ENCODE results near the gene PERCC1. TPM values are rescaled to one million over a fixed set of nuclear protein-coding genes. Genes with fewer than 3 reads are reported as not detected.

PERCC1 gene
- total and polyA plus RNA-seq, 7 experiments from 2014 or later = 0.77 to 3.4 (median 1.7) TPM; not detected in 3

DNA sequence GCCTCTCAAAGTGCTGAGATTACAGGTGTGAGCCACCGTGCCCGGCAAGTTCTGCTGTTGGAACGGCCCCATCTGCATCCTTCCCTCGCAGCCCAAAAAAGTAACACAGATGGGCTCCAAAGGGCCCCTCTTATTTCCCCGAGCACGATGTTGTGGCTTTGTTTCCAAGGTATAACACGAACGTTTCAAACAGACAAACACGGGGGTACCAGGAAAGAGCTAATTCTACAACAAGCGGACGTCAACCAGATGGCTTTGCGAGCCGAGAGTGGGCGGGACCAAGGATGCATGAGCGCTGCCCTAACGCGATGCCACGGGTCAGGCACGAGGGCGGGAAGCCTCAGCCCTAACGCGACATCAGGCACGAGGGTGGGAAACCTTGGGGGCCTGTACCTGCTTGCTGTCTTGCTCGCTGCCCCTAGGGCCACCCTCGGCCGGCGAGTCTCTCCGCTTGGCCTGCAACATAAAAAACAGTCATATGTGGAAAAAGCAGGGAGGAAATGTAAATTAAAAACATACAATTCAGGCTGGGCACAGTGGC is 40.6 kb upstream of the PERCC1 start:
- Mint-ChIP-seq H3K9me3 (peaks cover 0 to 2% (median 0%) of the 10 kb centered on the region in 11 donors), H3K27me3 (no peaks in the 10 kb centered on the region), H3K4me1 (peaks cover 0 to 4% (median 0%) of the 10 kb centered on the region in 7 donors), H3K4me3 (no peak overlapping the region), H3K36me3 (peaks cover 0 to 17% (median 0%) of the 10 kb centered on the region in 5 donors), H3K27ac (no peak overlapping the region)
- intact Hi-C loops (cut with micrococcal nuclease) = no loop called here
- Histone ChIP-seq H3K9me3 (ENCODE audit: control insufficient read depth in 2 of 3, low read length in 3 of 3) (no peaks in the 10 kb centered on the region), H3K4me1 (ENCODE audit: control insufficient read depth in 2 of 2, insufficient read depth in 2 of 2, low read length in 2 of 2) (no peaks in the 10 kb centered on the region), H3K27me3 (ENCODE audit: control insufficient read depth in 2 of 2, insufficient read depth in 2 of 2, low read length in 2 of 2) (no peaks in the 10 kb centered on the region), H3K4me3 (ENCODE audit: low read length) (no peak overlapping the region), H3K36me3 (ENCODE audit: control insufficient read depth in 2 of 3, insufficient read depth in 3 of 3, low read length in 3 of 3) (peaks cover 0 to 79% (median 4%) of the 10 kb centered on the region in 3 experiments), H3K27ac (ENCODE audit: low read depth, low read length) (no peak overlapping the region)
- CTCF ChIA-PET = no interaction called here
- no peak for ATAC-seq
- no peak for DNase-seq
- POLR2A ChIA-PET = no interaction called here

DNA sequence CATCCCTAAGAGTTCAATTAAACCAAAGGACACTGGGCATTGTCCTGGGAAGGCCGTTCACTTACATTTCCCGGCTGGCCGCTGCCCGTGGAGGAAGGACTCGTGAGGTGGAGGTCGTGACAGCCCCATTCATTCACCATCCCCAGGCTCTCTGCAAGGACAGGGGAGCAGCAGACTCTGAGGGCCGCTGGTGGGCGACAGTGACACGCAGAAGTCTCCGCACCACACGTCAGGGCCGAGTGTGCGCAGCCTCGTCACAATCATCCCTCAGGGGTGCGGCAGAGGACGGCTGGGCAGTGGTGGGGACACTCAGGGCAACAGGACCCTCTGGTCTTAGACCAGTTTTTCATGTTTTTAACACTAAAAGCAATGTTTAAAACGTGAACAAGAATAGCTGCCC is 38.1 kb upstream of the PERCC1 start:
- DNase-seq (no peak), ATAC-seq (no peak)
- no peak overlapping the region for H3K4me3 ChIP-seq (ENCODE audit: low read length)
- Mint-ChIP-seq H3K4me3 (no peak overlapping the region), H3K36me3 (peaks cover 0 to 20% (median 0%) of the 10 kb centered on the region in 5 donors), H3K27me3 (no peaks in the 10 kb centered on the region), H3K27ac (no peak overlapping the region), H3K4me1 (peaks cover 0 to 4% (median 0%) of the 10 kb centered on the region in 7 donors), H3K9me3 (peaks cover 0 to 4% (median 0%) of the 10 kb centered on the region in 11 donors)
- intact Hi-C loops (cut with micrococcal nuclease) = no loop called here
- H3K27ac ChIP-seq (ENCODE audit: low read depth, low read length) = no peak overlapping the region
- H3K27me3 ChIP-seq (ENCODE audit: control insufficient read depth in 2 of 2, insufficient read depth in 2 of 2, low read length in 2 of 2) = no peaks in the 10 kb centered on the region
- H3K36me3 ChIP-seq (ENCODE audit: control insufficient read depth in 2 of 3, insufficient read depth in 3 of 3, low read length in 3 of 3) = peaks cover 0 to 76% (median 4%) of the 10 kb centered on the region in 3 experiments
- ChIA-PET POLR2A (interaction anchor here (0.8 kb wide), 1 partner anchor 710 kb away, joined by 9 read pairs; no protein-coding TSS in a partner anchor), CTCF (no interaction called here)
- H3K4me1 ChIP-seq (ENCODE audit: control insufficient read depth in 2 of 2, insufficient read depth in 2 of 2, low read length in 2 of 2) = no peaks in the 10 kb centered on the region
- H3K9me3 ChIP-seq (ENCODE audit: control insufficient read depth in 2 of 3, low read length in 3 of 3) = no peaks in the 10 kb centered on the region

DNA sequence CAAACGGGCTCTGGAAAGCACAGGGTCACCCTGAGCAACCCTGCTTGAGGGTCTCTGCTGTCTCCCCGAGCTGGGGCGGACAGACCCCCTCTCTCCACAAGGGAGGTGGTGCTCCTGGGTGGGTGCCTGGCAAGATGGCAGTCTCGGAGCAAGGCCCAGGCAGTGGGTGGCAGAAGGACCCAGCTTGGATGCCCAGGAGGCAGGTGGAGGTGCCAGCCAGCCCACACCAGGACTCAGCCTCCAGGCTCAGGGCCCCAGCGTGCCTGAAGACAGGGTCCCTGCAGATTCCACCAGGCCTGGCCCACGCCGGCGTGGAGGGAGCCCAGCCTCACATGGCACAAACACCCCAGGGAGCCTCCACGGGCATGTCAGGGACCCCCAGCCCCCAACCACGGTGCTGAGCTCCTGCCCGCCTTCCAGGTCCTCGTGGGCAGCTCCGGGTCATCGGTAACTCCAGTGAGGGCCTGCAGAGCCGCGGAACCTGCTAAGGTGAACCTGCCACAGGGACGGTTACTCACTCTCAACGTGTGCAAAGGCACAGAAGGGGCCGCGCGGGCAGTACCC is 37.2 kb upstream of the PERCC1 start:
- Mint-ChIP-seq H3K27me3 (no peaks in the 10 kb centered on the region), H3K4me3 (no peak overlapping the region), H3K36me3 (peaks cover 0 to 25% (median 4%) of the 10 kb centered on the region in 5 donors), H3K27ac (no peak overlapping the region), H3K4me1 (peaks cover 0 to 4% (median 0%) of the 10 kb centered on the region in 7 donors), H3K9me3 (peaks cover 0 to 4% (median 0%) of the 10 kb centered on the region in 11 donors)
- intact Hi-C loops (cut with micrococcal nuclease) = no loop called here
- H3K27ac ChIP-seq (ENCODE audit: low read depth, low read length) = no peak overlapping the region
- H3K4me3 ChIP-seq (ENCODE audit: low read length) = no peak overlapping the region
- no peaks in the 10 kb centered on the region for H3K9me3 ChIP-seq (ENCODE audit: control insufficient read depth in 2 of 3, low read length in 3 of 3)
- CTCF ChIA-PET = no interaction called here
- ATAC-seq = no peak
- no peak for DNase-seq
- POLR2A ChIA-PET = interaction anchor here (0.6 to 0.7 kb wide), 2 partner anchors 60 to 258 kb away, joined by 3 to 4 read pairs; no protein-coding TSS in a partner anchor
- peaks cover 0 to 76% (median 11%) of the 10 kb centered on the region in 3 experiments for H3K36me3 ChIP-seq (ENCODE audit: control insufficient read depth in 2 of 3, insufficient read depth in 3 of 3, low read length in 3 of 3)
- H3K4me1 ChIP-seq (ENCODE audit: control insufficient read depth in 2 of 2, insufficient read depth in 2 of 2, low read length in 2 of 2) = no peaks in the 10 kb centered on the region
- no peaks in the 10 kb centered on the region for H3K27me3 ChIP-seq (ENCODE audit: control insufficient read depth in 2 of 2, insufficient read depth in 2 of 2, low read length in 2 of 2)

DNA sequence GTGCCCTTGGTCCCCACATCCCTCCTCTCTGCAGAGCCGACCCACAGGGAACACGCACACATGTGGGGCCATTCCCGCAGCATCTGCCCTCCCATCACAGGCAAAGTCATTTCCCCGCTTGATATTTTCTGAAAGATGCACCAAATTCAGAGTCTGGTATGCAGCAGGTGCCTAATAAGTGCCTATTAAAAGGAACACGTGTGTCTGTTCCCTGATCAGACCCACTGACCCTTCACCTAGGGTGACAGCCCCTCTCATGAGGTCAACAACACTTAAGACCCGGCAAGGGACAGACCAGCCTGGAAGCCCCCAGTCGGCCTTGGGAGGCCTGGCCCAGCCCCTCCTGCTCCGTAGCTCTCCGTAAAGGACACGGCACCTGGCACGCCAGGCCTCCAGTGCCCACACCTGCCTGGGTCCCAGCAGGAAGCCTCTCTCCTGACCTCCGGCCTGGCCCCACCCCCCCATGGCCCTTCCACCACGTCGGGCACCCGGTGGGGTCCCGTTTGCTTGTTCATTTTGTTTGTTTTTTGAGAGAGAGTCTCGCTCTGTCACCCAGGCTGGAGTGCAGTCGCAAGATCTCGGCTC is 36.4 kb upstream of the PERCC1 start:
- intact Hi-C loops (cut with micrococcal nuclease) = no loop called here
- Mint-ChIP-seq H3K36me3 (peaks cover 0 to 25% (median 4%) of the 10 kb centered on the region in 5 donors), H3K4me1 (peaks cover 0 to 4% (median 0%) of the 10 kb centered on the region in 7 donors), H3K27me3 (no peaks in the 10 kb centered on the region), H3K4me3 (no peak overlapping the region), H3K9me3 (peaks cover 0 to 4% (median 0%) of the 10 kb centered on the region in 11 donors), H3K27ac (no peak overlapping the region)
- Histone ChIP-seq H3K36me3 (ENCODE audit: control insufficient read depth in 2 of 3, insufficient read depth in 3 of 3, low read length in 3 of 3) (peaks cover 0 to 78% (median 15%) of the 10 kb centered on the region in 3 experiments), H3K27me3 (ENCODE audit: control insufficient read depth in 2 of 2, insufficient read depth in 2 of 2, low read length in 2 of 2) (no peaks in the 10 kb centered on the region), H3K27ac (ENCODE audit: low read depth, low read length) (no peak overlapping the region), H3K4me3 (ENCODE audit: low read length) (no peak overlapping the region), H3K9me3 (ENCODE audit: control insufficient read depth in 2 of 3, low read length in 3 of 3) (no peaks in the 10 kb centered on the region), H3K4me1 (ENCODE audit: control insufficient read depth in 2 of 2, insufficient read depth in 2 of 2, low read length in 2 of 2) (no peaks in the 10 kb centered on the region)
- ATAC-seq (no peak), DNase-seq (no peak)
- ChIA-PET CTCF (no interaction called here), POLR2A (no interaction called here)

DNA sequence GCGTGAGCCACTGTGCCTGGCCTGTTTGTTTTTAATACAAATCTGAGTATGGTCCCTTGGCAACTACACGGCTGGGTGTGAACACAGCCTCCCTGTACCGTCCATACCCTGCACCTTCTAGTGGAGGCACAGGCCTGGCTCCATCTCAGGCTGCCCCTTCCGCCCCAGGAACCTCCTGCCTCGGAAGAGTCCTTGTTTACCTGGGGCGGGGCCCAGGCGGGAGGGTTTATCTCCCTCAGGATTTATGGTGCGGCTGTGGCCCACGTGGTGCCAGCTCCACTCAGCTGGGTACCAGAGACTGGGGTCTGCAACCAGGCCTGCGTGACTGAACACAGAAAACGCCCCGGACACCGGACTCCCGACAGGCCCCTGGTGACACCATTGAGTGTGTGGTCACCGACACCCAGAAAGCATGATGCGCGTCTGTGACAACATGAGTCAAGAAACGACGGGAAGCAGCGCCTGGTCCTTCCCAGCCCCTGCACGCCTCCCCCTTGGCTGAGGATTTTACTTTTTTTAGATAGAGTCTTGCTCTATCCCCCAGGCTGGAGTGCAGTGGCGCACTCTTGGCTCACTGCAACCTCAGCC is 35.3 kb upstream of the PERCC1 start:
- no peaks in the 10 kb centered on the region for H3K4me1 ChIP-seq (ENCODE audit: control insufficient read depth in 2 of 2, insufficient read depth in 2 of 2, low read length in 2 of 2)
- ATAC-seq = no peak
- H3K4me1 Mint-ChIP-seq = peaks cover 0 to 2% (median 0%) of the 10 kb centered on the region in 7 donors
- no peak overlapping the region for H3K27ac Mint-ChIP-seq
- DNase-seq = no peak
- H3K27ac ChIP-seq (ENCODE audit: low read depth, low read length) = no peak overlapping the region
- H3K27me3 Mint-ChIP-seq = no peaks in the 10 kb centered on the region
- H3K27me3 ChIP-seq (ENCODE audit: control insufficient read depth in 2 of 2, insufficient read depth in 2 of 2, low read length in 2 of 2) = no peaks in the 10 kb centered on the region
- no peaks in the 10 kb centered on the region for H3K9me3 ChIP-seq (ENCODE audit: control insufficient read depth in 2 of 3, low read length in 3 of 3)
- CTCF ChIA-PET = no interaction called here
- POLR2A ChIA-PET = no interaction called here
- intact Hi-C loops (cut with micrococcal nuclease) = no loop called here
- peaks cover 0 to 78% (median 15%) of the 10 kb centered on the region in 3 experiments for H3K36me3 ChIP-seq (ENCODE audit: control insufficient read depth in 2 of 3, insufficient read depth in 3 of 3, low read length in 3 of 3)
- H3K4me3 ChIP-seq (ENCODE audit: low read length) = no peak overlapping the region
- H3K36me3 Mint-ChIP-seq = peaks cover 0 to 21% (median 0%) of the 10 kb centered on the region in 5 donors
- H3K9me3 Mint-ChIP-seq = peaks cover 0 to 4% (median 0%) of the 10 kb centered on the region in 11 donors
- H3K4me3 Mint-ChIP-seq = no peak overlapping the region

DNA sequence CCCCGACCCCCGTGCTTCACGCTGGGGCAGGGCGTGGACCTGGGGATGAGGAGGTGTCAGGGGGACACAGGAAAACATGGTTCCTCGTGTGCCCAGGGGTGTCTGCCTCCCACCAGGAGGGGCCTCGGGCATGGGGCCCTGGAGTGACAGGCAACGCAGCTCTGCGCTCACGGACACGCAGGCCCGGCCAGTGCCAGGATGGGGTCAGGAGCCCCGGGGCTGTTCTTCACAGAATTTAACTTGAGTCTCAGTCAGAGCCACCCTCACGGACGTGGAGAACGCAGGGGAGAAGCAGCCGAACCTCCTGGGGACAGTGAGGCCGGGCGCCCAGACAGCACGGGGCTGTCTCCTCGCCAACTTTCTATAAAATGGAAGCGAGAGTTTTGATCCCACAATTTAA is 33.1 kb upstream of the PERCC1 start:
- Mint-ChIP-seq H3K36me3 (peaks cover 0 to 26% (median 5%) of the 10 kb centered on the region in 5 donors), H3K4me3 (no peak overlapping the region), H3K4me1 (peaks cover 0 to 4% (median 0%) of the 10 kb centered on the region in 7 donors), H3K9me3 (peaks cover 0 to 2% (median 0%) of the 10 kb centered on the region in 11 donors), H3K27me3 (no peaks in the 10 kb centered on the region), H3K27ac (no peak overlapping the region)
- no peak overlapping the region for H3K4me3 ChIP-seq (ENCODE audit: low read length)
- ChIA-PET CTCF (no interaction called here), POLR2A (no interaction called here)
- no peak overlapping the region for H3K27ac ChIP-seq (ENCODE audit: low read depth, low read length)
- no peaks in the 10 kb centered on the region for H3K27me3 ChIP-seq (ENCODE audit: control insufficient read depth in 2 of 2, insufficient read depth in 2 of 2, low read length in 2 of 2)
- no peaks in the 10 kb centered on the region for H3K4me1 ChIP-seq (ENCODE audit: control insufficient read depth in 2 of 2, insufficient read depth in 2 of 2, low read length in 2 of 2)
- DNase-seq = no peak
- ATAC-seq = no peak
- peaks cover 0 to 81% (median 19%) of the 10 kb centered on the region in 3 experiments for H3K36me3 ChIP-seq (ENCODE audit: control insufficient read depth in 2 of 3, insufficient read depth in 3 of 3, low read length in 3 of 3)
- intact Hi-C loops (cut with micrococcal nuclease) = no loop called here
- H3K9me3 ChIP-seq (ENCODE audit: control insufficient read depth in 2 of 3, low read length in 3 of 3) = no peaks in the 10 kb centered on the region
